Measurements from ENCODE around the gene ARMC12. TPM values are rescaled to one million over a fixed set of nuclear protein-coding genes. Genes with fewer than 3 reads are reported as not detected.
A peak's percentile ranks its signal among the peaks of the same experiment; 100 is the strongest.

Gene ARMC12
- total RNA-seq, 1 experiment from 2014 or later = 2.3 TPM

- H3K4me1 Mint-ChIP-seq (ENCODE audit: insufficient read depth, unreplicated experiment) = peaks cover 40% of the 10 kb centered on the region
- no peaks in the 10 kb centered on the region for H3K36me3 Mint-ChIP-seq (ENCODE audit: insufficient read depth, unreplicated experiment)
- DNase-seq (ENCODE audit: unreplicated experiment) = no peak
- ChIA-PET POLR2A (interaction anchor here (0.8 to 17.8 kb wide), 12 partner anchors 8 to 215 kb away, joined by 3 to 1351 read pairs (median 10); partner anchors contain the start of genes FKBP5 and SRPK1), CTCF (interaction anchor here (0.6 to 5.7 kb wide), 21 partner anchors 54 to 213 kb away, joined by 3 to 90 read pairs (median 7); no protein-coding TSS in a partner anchor)
- H3K4me3 Mint-ChIP-seq (ENCODE audit: unreplicated experiment) = no peak overlapping the region
- no peaks in the 10 kb centered on the region for H3K27me3 Mint-ChIP-seq (ENCODE audit: insufficient read depth, unreplicated experiment)
- no peak overlapping the region for H3K27ac Mint-ChIP-seq (ENCODE audit: low read depth, unreplicated experiment)
- no peaks in the 10 kb centered on the region for H3K9me3 Mint-ChIP-seq (ENCODE audit: unreplicated experiment)
- intact Hi-C loops (cut with micrococcal nuclease) = loop anchor here (5.0 to 10.0 kb wide), 2 partner anchors 168 to 219 kb away; no protein-coding TSS in a partner anchor
- no TSS peak for BruUV-seq (replicated peaks)
- TF ChIP-seq, protein P1, sequence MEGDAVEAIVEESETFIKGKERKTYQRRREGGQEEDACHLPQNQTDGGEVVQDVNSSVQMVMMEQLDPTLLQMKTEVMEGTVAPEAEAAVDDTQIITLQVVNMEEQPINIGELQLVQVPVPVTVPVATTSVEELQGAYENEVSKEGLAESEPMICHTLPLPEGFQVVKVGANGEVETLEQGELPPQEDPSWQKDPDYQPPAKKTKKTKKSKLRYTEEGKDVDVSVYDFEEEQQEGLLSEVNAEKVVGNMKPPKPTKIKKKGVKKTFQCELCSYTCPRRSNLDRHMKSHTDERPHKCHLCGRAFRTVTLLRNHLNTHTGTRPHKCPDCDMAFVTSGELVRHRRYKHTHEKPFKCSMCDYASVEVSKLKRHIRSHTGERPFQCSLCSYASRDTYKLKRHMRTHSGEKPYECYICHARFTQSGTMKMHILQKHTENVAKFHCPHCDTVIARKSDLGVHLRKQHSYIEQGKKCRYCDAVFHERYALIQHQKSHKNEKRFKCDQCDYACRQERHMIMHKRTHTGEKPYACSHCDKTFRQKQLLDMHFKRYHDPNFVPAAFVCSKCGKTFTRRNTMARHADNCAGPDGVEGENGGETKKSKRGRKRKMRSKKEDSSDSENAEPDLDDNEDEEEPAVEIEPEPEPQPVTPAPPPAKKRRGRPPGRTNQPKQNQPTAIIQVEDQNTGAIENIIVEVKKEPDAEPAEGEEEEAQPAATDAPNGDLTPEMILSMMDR (IDR thresholded peaks at IDR 0.05; ENCODE audit: unreplicated experiment) = no peak
Measured at GRCh38 chr6:35735452-35735851, 1.4 kb upstream of the ARMC12 start.

- Mint-ChIP-seq H3K4me3 (ENCODE audit: unreplicated experiment) (no peak overlapping the region), H3K36me3 (ENCODE audit: insufficient read depth, unreplicated experiment) (no peaks in the 10 kb centered on the region), H3K9me3 (ENCODE audit: unreplicated experiment) (no peaks in the 10 kb centered on the region), H3K27ac (ENCODE audit: low read depth, unreplicated experiment) (no peak overlapping the region), H3K27me3 (ENCODE audit: insufficient read depth, unreplicated experiment) (no peaks in the 10 kb centered on the region), H3K4me1 (ENCODE audit: insufficient read depth, unreplicated experiment) (peaks cover 40% of the 10 kb centered on the region)
- ChIA-PET CTCF (interaction anchor here (0.5 to 5.7 kb wide), 48 partner anchors 9 to 441 kb away, joined by 3 to 90 read pairs (median 4); partner anchors contain the start of genes DEF6 and PPARD), POLR2A (interaction anchor here (0.6 to 17.8 kb wide), 20 partner anchors 9 to 268 kb away, joined by 3 to 1351 read pairs (median 6); partner anchors contain the start of genes FKBP5, RPL10A and SRPK1)
- intact Hi-C loops (cut with micrococcal nuclease) = loop anchor here (2.0 to 10.0 kb wide), 4 partner anchors 169 to 438 kb away; partner anchors contain the start of gene RPL10A
- TF ChIP-seq, protein P1 (IDR thresholded peaks at IDR 0.05; ENCODE audit: unreplicated experiment) = peak; percentile 97
- no TSS peak for BruUV-seq (replicated peaks)
- peak; percentile 82 for DNase-seq (ENCODE audit: unreplicated experiment)
Measured at GRCh38 chr6:35736253-35736894, 458 bp upstream of the ARMC12 start.

GRCh38 chr6:35737413-35738211 lies 780 bp downstream of the ARMC12 start:
- TF ChIP-seq, protein P1 (IDR thresholded peaks at IDR 0.05; ENCODE audit: unreplicated experiment) = peak; percentile 84
- POLR2A ChIA-PET = interaction anchor here (0.7 to 17.8 kb wide), 12 partner anchors 8 to 268 kb away, joined by 3 to 1351 read pairs (median 11); partner anchors contain the start of gene FKBP5
- Mint-ChIP-seq H3K4me1 (ENCODE audit: insufficient read depth, unreplicated experiment) (peaks cover 34% of the 10 kb centered on the region), H3K4me3 (ENCODE audit: unreplicated experiment) (no peak overlapping the region), H3K27me3 (ENCODE audit: insufficient read depth, unreplicated experiment) (no peaks in the 10 kb centered on the region), H3K36me3 (ENCODE audit: insufficient read depth, unreplicated experiment) (no peaks in the 10 kb centered on the region), H3K9me3 (ENCODE audit: unreplicated experiment) (no peaks in the 10 kb centered on the region), H3K27ac (ENCODE audit: low read depth, unreplicated experiment) (no peak overlapping the region)
- intact Hi-C loops (cut with micrococcal nuclease) = loop anchor here (1.0 to 10.0 kb wide), 6 partner anchors 153 to 439 kb away; partner anchors contain the start of gene RPL10A
- BruUV-seq (replicated peaks) = no TSS peak
- peak; percentile 80 for DNase-seq (ENCODE audit: unreplicated experiment)
- CTCF ChIA-PET = interaction anchor here (0.6 to 5.7 kb wide), 42 partner anchors 10 to 395 kb away, joined by 3 to 90 read pairs (median 5); partner anchors contain the start of gene PPARD

Measured in MCF 10A (cell line).